GM21447 (cell line): ENCODE measurements around the gene APLNR.

ENCODE experiments used
- ATAC-seq: cut with Tn5 transposase; IDR thresholded peaks from one replicate; pipeline ENCODE4 v1.9.1; 2021; ENCODE audit not compliant: unreplicated experiment

The APLNR gene

GRCh38 chr11:57219021-57219627 is 17.9 kb downstream of the APLNR start:
- no peak for ATAC-seq

GRCh38 chr11:57217053-57217452 is 20.0 kb downstream of the APLNR start:
- no peak for ATAC-seq

- ATAC-seq, result no peak
Observed at GRCh38 chr11:57216463-57216862, 20.6 kb downstream of the APLNR start.

- no peak for ATAC-seq
Observed at GRCh38 chr11:57214494-57214893, 22.6 kb downstream of the APLNR start.

GRCh38 chr11:57214098-57214417 is 23.0 kb downstream of the APLNR start:
- no peak for ATAC-seq

- no peak for ATAC-seq
Observed at GRCh38 chr11:57213342-57214097, 23.5 kb downstream of the APLNR start.

GRCh38 chr11:57210781-57211180 is 26.3 kb downstream of the APLNR start:
- ATAC-seq, result no peak

- no peak for ATAC-seq
Observed at GRCh38 chr11:57207168-57207567, 29.9 kb downstream of the APLNR start.

- no peak for ATAC-seq
Observed at GRCh38 chr11:57205041-57205641, 31.9 kb downstream of the APLNR start.

- ATAC-seq, result no peak
Observed at GRCh38 chr11:57203882-57204480, 33.1 kb downstream of the APLNR start.

GRCh38 chr11:57203359-57203758 is 33.7 kb downstream of the APLNR start:
- no peak for ATAC-seq

GRCh38 chr11:57202281-57202680 is 34.8 kb downstream of the APLNR start:
- no peak for ATAC-seq

GRCh38 chr11:57200917-57201316 is 36.1 kb downstream of the APLNR start:
- ATAC-seq, result no peak

- no peak for ATAC-seq
Observed at GRCh38 chr11:57199330-57199729, 37.7 kb downstream of the APLNR start.

GRCh38 chr11:57197762-57198161 is 39.3 kb downstream of the APLNR start:
- ATAC-seq, result no peak

- no peak for ATAC-seq
Observed at GRCh38 chr11:57196596-57196995, 40.5 kb downstream of the APLNR start.

GRCh38 chr11:57192316-57192715 is 44.7 kb downstream of the APLNR start:
- no peak for ATAC-seq

- no peak for ATAC-seq
Observed at GRCh38 chr11:57191311-57192219, 45.5 kb downstream of the APLNR start.

- ATAC-seq, result no peak
Observed at GRCh38 chr11:57190548-57190947, 46.5 kb downstream of the APLNR start.
